HepG2 (cell line): ENCODE results near the gene THADA. TPM values are rescaled to one million over a fixed set of nuclear protein-coding genes. Genes with fewer than 3 reads are reported as not detected.
A peak's percentile ranks its signal among the peaks of the same experiment; 100 is the strongest.

ENCODE experiments used
- EEA1 ChIP-seq: sonication (generic); formaldehyde crosslinking; IDR thresholded peaks from 2 replicates; pipeline ENCODE4 v1.5.1; 2020; ENCODE audit warnings: mild to moderate bottlenecking, missing genetic modification reagents, borderline replicate concordance
- HIVEP1 ChIP-seq: sonication (generic); formaldehyde crosslinking; IDR thresholded peaks from 2 replicates; pipeline ENCODE4 v1.4.0; 2020; ENCODE audit warnings: mild to moderate bottlenecking, missing genetic modification reagents
- HMGA1 ChIP-seq: sonication (generic); formaldehyde crosslinking; conservative IDR thresholded peaks from 2 replicates; pipeline ENCODE4 v1.4.0; 2020; ENCODE audit warnings: missing genetic modification reagents
- KDM6A ChIP-seq: IDR thresholded peaks from 2 replicates; pipeline ENCODE4 v1.6.1; 2016; ENCODE audit warnings: low read depth
- LCORL ChIP-seq, 2 experiments: fragments of 450-650 bp in 1 of 2; sonication (generic) in 1 of 2; formaldehyde crosslinking in 1 of 2; IDR thresholded peaks; 2 replicates each; pipeline versions ENCODE4 v1.5.0 to v1.6.1; 2017 to 2020; ENCODE audit warnings: antibody characterized with exemption in 1 of 2, missing genetic modification reagents in 1 of 2
- NAIF1 ChIP-seq: sonication (generic); formaldehyde crosslinking; IDR thresholded peaks from 2 replicates; pipeline ENCODE4 v1.5.0; 2020; ENCODE audit warnings: mild to moderate bottlenecking, missing genetic modification reagents, borderline replicate concordance
- SNAPC2 ChIP-seq: sonication (generic); formaldehyde crosslinking; IDR thresholded peaks from 2 replicates; pipeline ENCODE4 v1.8.1; 2022; ENCODE audit warnings: mild to moderate bottlenecking, missing genetic modification reagents
- XRCC5 ChIP-seq: fragments of 200-400 bp; formaldehyde crosslinking; optimal IDR thresholded peaks from 2 replicates; pipeline ENCODE3; 2017; ENCODE audit warnings: mild to moderate bottlenecking, low read length
- ZEB1 ChIP-seq: IDR thresholded peaks from 2 replicates; pipeline ENCODE4 v1.6.1; 2012; ENCODE audit warnings: mild to moderate bottlenecking, low read depth, inconsistent platforms; ENCODE audit not compliant: insufficient replicate concordance
- ZKSCAN8 ChIP-seq: IDR thresholded peaks from 2 replicates; pipeline ENCODE4 v1.6.1; 2016; ENCODE audit warnings: borderline replicate concordance, missing genetic modification reagents, missing compliant biosample characterization
- ZMYM3 ChIP-seq: sonication (generic); formaldehyde crosslinking; IDR thresholded peaks from 2 replicates; pipeline ENCODE4 v1.5.1; 2020; ENCODE audit warnings: mild to moderate bottlenecking, missing genetic modification reagents
- ZNF292 ChIP-seq: sonication (generic); formaldehyde crosslinking; IDR thresholded peaks from 2 replicates; pipeline ENCODE4 v1.8.1; 2022; ENCODE audit warnings: mild to moderate bottlenecking, low read depth, missing genetic modification reagents, borderline replicate concordance
- ZNF430 ChIP-seq: sonication (generic); formaldehyde crosslinking; IDR thresholded peaks from 2 replicates; pipeline ENCODE4 v1.9.0; 2021; ENCODE audit warnings: mild to moderate bottlenecking, missing genetic modification reagents
- ZNF484 ChIP-seq: sonication (generic); formaldehyde crosslinking; IDR thresholded peaks from 2 replicates; pipeline ENCODE4 v1.5.1; 2020; ENCODE audit warnings: mild to moderate bottlenecking, low read depth, missing genetic modification reagents, borderline replicate concordance
- ZNF564 ChIP-seq: sonication (generic); formaldehyde crosslinking; IDR thresholded peaks from 2 replicates; pipeline ENCODE4 v1.8.1; 2023; ENCODE audit warnings: mild to moderate bottlenecking, missing genetic modification reagents
- ZNF749 ChIP-seq: sonication (generic); formaldehyde crosslinking; IDR thresholded peaks from 2 replicates; pipeline ENCODE4 v1.8.0; 2022; ENCODE audit warnings: mild to moderate bottlenecking, missing genetic modification reagents, moderate library complexity, borderline replicate concordance
- ZNF766 ChIP-seq: sonication (generic); formaldehyde crosslinking; IDR thresholded peaks from 2 replicates; pipeline ENCODE4 v1.5.0; 2020; ENCODE audit warnings: missing genetic modification reagents, borderline replicate concordance
- ZNF83 ChIP-seq: sonication (generic); formaldehyde crosslinking; IDR thresholded peaks from 2 replicates; pipeline ENCODE4 v1.4.0; 2020; ENCODE audit warnings: missing genetic modification reagents, mild to moderate bottlenecking, borderline replicate concordance
- ZNF878 ChIP-seq: sonication (generic); formaldehyde crosslinking; IDR thresholded peaks from 2 replicates; pipeline ENCODE4 v1.8.1; 2023; ENCODE audit warnings: mild to moderate bottlenecking, missing genetic modification reagents, moderate library complexity
- polyA plus RNA-seq, 8 experiments: library from polyadenylated mRNA; depleted of rRNA in 3 of 8; stranded (reverse) in 7 of 8; unstranded in 1 of 8; fragments of >200 nt; fragmentation: Illumina TruSeq in 4 of 8; extraction: Trizol in 4 of 8; gene quantifications; 2 replicates each; pipeline versions ENCODE4 v1.2.1 to v1.2.3, GENCODE V29; 2011 to 2016; ENCODE audit warnings: low read depth in 4 of 8, missing spikeins in 1 of 8, mixed read lengths in 1 of 8; ENCODE audit not compliant: insufficient read depth in 1 of 8
- total RNA-seq, 5 experiments: library from RNA; depleted of rRNA; stranded (reverse); fragments of >200 nt; fragmentation: Illumina TruSeq; extraction: Trizol; gene quantifications; 2 replicates each; pipeline ENCODE4 v1.2.3, GENCODE V29; 2016; ENCODE audit warnings: low read depth in 1 of 5
- TF ChIP-seq, protein P1 (sequence below): sonication (generic); formaldehyde crosslinking; IDR thresholded peaks from 2 replicates; pipeline ENCODE4 v1.4.0; 2020; ENCODE audit warnings: missing genetic modification reagents, borderline replicate concordance
- TF ChIP-seq, protein P2 (sequence below): sonication (generic); formaldehyde crosslinking; IDR thresholded peaks from 2 replicates; pipeline ENCODE4 v1.4.0; 2020; ENCODE audit warnings: mild to moderate bottlenecking, low read depth, missing genetic modification reagents
- TF ChIP-seq, protein P3 (sequence below): sonication (generic); formaldehyde crosslinking; IDR thresholded peaks from 2 replicates; pipeline ENCODE4 v1.4.0; 2020; ENCODE audit warnings: missing genetic modification reagents; ENCODE audit errors: not compliant biosample characterization
- TF ChIP-seq, protein P4 (sequence below): IDR thresholded peaks from 2 replicates; pipeline ENCODE4 v1.6.1; 2016

THADA gene
- total and polyA plus RNA-seq, 2 of the 13 experiments (the other 11 are each of a cell fraction or from before 2014, with no cell fraction given): 12.7 to 21.7 TPM

DNA sequence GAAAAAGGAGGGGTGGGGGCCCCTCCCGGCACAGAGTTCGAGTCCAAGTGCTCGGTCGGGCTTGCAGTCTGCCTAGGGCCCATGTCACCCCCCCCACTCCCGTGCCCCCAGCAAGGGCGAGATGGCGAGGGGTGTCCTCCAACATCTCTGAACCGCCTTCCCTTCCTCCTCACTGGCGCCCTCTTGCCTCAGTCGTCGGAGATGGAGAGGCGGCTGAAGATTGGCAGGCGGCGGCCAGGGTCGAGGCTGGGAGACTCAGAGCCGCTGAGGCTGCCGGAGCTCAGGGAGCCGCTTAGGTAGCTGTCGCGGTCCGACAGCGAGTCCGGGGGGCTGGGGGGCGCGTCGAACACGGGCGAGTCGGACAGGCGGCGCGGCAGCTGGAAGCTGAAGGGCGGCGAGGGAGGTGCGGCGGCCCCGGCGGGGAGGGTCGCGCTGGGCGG lies 371.7 kb downstream of the THADA start (continued):
- TF ChIP-seq XRCC5: peak; percentile 90
- TF ChIP-seq ZNF749: peak; percentile 75; the same call in 1 of the 2 replicates
- TF ChIP-seq, protein P1, sequence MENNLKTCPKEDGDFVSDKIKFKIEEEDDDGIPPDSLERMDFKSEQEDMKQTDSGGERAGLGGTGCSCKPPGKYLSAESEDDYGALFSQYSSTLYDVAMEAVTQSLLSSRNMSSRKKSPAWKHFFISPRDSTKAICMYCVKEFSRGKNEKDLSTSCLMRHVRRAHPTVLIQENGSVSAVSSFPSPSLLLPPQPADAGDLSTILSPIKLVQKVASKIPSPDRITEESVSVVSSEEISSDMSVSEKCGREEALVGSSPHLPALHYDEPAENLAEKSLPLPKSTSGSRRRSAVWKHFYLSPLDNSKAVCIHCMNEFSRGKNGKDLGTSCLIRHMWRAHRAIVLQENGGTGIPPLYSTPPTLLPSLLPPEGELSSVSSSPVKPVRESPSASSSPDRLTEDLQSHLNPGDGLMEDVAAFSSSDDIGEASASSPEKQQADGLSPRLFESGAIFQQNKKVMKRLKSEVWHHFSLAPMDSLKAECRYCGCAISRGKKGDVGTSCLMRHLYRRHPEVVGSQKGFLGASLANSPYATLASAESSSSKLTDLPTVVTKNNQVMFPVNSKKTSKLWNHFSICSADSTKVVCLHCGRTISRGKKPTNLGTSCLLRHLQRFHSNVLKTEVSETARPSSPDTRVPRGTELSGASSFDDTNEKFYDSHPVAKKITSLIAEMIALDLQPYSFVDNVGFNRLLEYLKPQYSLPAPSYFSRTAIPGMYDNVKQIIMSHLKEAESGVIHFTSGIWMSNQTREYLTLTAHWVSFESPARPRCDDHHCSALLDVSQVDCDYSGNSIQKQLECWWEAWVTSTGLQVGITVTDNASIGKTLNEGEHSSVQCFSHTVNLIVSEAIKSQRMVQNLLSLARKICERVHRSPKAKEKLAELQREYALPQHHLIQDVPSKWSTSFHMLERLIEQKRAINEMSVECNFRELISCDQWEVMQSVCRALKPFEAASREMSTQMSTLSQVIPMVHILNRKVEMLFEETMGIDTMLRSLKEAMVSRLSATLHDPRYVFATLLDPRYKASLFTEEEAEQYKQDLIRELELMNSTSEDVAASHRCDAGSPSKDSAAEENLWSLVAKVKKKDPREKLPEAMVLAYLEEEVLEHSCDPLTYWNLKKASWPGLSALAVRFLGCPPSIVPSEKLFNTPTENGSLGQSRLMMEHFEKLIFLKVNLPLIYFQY (CRISPR knock-in tag): no peak
- TF ChIP-seq EEA1: no peak
- TF ChIP-seq ZNF484 (CRISPR knock-in tag): no peak
- no peak; the same call in 1 of the 2 replicates for TF ChIP-seq ZNF83 (CRISPR knock-in tag)
- TF ChIP-seq HMGA1 (CRISPR knock-in tag): no peak
- TF ChIP-seq KDM6A (CRISPR knock-in tag): no peak
- TF ChIP-seq ZKSCAN8 (CRISPR knock-in tag): no peak
- TF ChIP-seq ZNF430 (CRISPR knock-in tag): 0 out of 2 replicates have a peak, but pooled peaks have one; percentile 28
- no peak for TF ChIP-seq NAIF1 (CRISPR knock-in tag)
- TF ChIP-seq SNAPC2 (CRISPR knock-in tag): no peak
- TF ChIP-seq ZMYM3 (CRISPR knock-in tag): peak; percentile 79
- no peak for TF ChIP-seq ZNF564
- TF ChIP-seq ZNF878: no peak
- no peak for TF ChIP-seq ZNF766 (CRISPR knock-in tag)
- TF ChIP-seq ZEB1: no peak
- TF ChIP-seq, protein P2, sequence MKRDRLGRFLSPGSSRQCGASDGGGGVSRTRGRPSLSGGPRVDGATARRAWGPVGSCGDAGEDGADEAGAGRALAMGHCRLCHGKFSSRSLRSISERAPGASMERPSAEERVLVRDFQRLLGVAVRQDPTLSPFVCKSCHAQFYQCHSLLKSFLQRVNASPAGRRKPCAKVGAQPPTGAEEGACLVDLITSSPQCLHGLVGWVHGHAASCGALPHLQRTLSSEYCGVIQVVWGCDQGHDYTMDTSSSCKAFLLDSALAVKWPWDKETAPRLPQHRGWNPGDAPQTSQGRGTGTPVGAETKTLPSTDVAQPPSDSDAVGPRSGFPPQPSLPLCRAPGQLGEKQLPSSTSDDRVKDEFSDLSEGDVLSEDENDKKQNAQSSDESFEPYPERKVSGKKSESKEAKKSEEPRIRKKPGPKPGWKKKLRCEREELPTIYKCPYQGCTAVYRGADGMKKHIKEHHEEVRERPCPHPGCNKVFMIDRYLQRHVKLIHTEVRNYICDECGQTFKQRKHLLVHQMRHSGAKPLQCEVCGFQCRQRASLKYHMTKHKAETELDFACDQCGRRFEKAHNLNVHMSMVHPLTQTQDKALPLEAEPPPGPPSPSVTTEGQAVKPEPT: 0 out of 2 replicates have a peak, but pooled peaks have one; percentile 56
- no peak for TF ChIP-seq LCORL (IDR thresholded peaks at IDR 0.05)
- peak; percentile 39; the same call in 1 of the 2 replicates for TF ChIP-seq LCORL (CRISPR knock-in tag; IDR thresholded peaks at IDR 0.05)
- peak; percentile 76 for TF ChIP-seq HIVEP1 (CRISPR knock-in tag)
- peak; percentile 67; the same call in 1 of the 2 replicates for TF ChIP-seq ZNF292 (CRISPR knock-in tag)
- TF ChIP-seq, protein P3, sequence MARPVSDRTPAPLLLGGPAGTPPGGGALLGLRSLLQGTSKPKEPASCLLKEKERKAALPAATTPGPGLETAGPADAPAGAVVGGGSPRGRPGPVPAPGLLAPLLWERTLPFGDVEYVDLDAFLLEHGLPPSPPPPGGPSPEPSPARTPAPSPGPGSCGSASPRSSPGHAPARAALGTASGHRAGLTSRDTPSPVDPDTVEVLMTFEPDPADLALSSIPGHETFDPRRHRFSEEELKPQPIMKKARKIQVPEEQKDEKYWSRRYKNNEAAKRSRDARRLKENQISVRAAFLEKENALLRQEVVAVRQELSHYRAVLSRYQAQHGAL (CRISPR knock-in tag): no peak
- TF ChIP-seq, protein P4, sequence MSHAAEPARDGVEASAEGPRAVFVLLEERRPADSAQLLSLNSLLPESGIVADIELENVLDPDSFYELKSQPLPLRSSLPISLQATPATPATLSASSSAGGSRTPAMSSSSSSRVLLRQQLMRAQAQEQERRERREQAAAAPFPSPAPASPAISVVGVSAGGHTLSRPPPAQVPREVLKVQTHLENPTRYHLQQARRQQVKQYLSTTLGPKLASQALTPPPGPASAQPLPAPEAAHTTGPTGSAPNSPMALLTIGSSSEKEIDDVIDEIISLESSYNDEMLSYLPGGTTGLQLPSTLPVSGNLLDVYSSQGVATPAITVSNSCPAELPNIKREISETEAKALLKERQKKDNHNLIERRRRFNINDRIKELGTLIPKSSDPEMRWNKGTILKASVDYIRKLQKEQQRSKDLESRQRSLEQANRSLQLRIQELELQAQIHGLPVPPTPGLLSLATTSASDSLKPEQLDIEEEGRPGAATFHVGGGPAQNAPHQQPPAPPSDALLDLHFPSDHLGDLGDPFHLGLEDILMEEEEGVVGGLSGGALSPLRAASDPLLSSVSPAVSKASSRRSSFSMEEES (CRISPR knock-in tag): no peak
